A549 (cell line): Measurements from ENCODE around the gene NCAPD3. TPM values are rescaled to one million over a fixed set of nuclear protein-coding genes. Genes with fewer than 3 reads are reported as not detected.

Source experiments
- ATAC-seq, 2 experiments: fragments of 200-7000 bp in 1 of 2; fragments of >200 bp in 1 of 2; cut with Nextera tagmentation in 1 of 2; cut with Tn5 transposase in 1 of 2; 3 replicates each; pipeline versions ENCODE4 v1.8.0 to v1.9.1; 2018 to 2020; ENCODE audit warnings: mild to moderate bottlenecking in 1 of 2, moderate library complexity in 1 of 2
- CTCF ChIA-PET: fragments of 300-600 bp; sonication (Branson Sonifier 250); formaldehyde crosslinking; extraction: SDS; loops from one replicate; lab custom pipeline; 2021; ENCODE audit warnings: antibody characterized with exemption, inconsistent platforms; lab: Yijun Ruan, JAX
- POLR2A ChIA-PET: fragments of 350-600 bp; formaldehyde crosslinking; extraction: SDS; loops from one replicate; lab custom pipeline; 2021; ENCODE audit warnings: antibody characterized with exemption, inconsistent platforms; lab: Yijun Ruan, JAX
- DNase-seq, 2 experiments: peaks; one replicate each; pipeline versions ENCODE4 v3.0.0 to v3.0.0-alpha.2; 2011 to 2016; ENCODE audit warnings: low read depth in 1 of 2, low spot score in 1 of 2
- FAIRE-seq: peaks from 2 replicates; lab custom pipeline; 2011; peaks lifted over from hg19 to GRCh38; lab: Jason Lieb, UNC
- H3K27ac ChIP-seq, 2 experiments: fragments of >200 bp; sonication (Bioruptor Twin); formaldehyde crosslinking; 3 replicates each; pipeline ENCODE4 v1.5.1; 2016 to 2017
- H3K4me1 ChIP-seq: fragments of >200 bp; sonication (Bioruptor Twin); formaldehyde crosslinking; 3 replicates; pipeline ENCODE4 v1.6.1; 2016
- H3K4me2 ChIP-seq: fragments of >200 bp; sonication (Bioruptor Twin); formaldehyde crosslinking; 3 replicates; pipeline ENCODE4 v1.6.1; 2016
- H3K4me3 ChIP-seq: fragments of >200 bp; sonication (Bioruptor Twin); formaldehyde crosslinking; 3 replicates; pipeline ENCODE4 v1.5.1; 2016
- H3K9me3 ChIP-seq: fragments of >200 bp; sonication (Bioruptor Twin); formaldehyde crosslinking; 3 replicates; pipeline ENCODE4 v1.6.1; 2016
- BHLHE40 ChIP-seq: IDR thresholded peaks from 2 replicates; pipeline ENCODE4 v1.6.1; 2012; ENCODE audit warnings: low read depth, low read length, inconsistent platforms
- CBX2 ChIP-seq: fragments of 200-600 bp; sonication (generic); IDR thresholded peaks from 2 replicates; pipeline ENCODE4 v1.6.1; 2016; ENCODE audit warnings: low read depth, mild to moderate bottlenecking, borderline replicate concordance
- CHD2 ChIP-seq: fragments of 150-350 bp; IDR thresholded peaks from 2 replicates; pipeline ENCODE4 v1.6.1; 2014; ENCODE audit warnings: low read length; ENCODE audit not compliant: partially characterized antibody
- CHD4 ChIP-seq: fragments of 200-600 bp; sonication (generic); IDR thresholded peaks from 2 replicates; pipeline ENCODE4 v1.6.1; 2016; ENCODE audit warnings: antibody characterized with exemption, mild to moderate bottlenecking, borderline replicate concordance
- EHF ChIP-seq: fragments of 250-450 bp; sonication (Bioruptor Pico); IDR thresholded peaks from 2 replicates; pipeline ENCODE4 v1.5.0; 2020; ENCODE audit warnings: mild to moderate bottlenecking
- EHMT2 ChIP-seq: fragments of 200-600 bp; sonication (generic); IDR thresholded peaks from 2 replicates; pipeline ENCODE4 v1.6.1; 2016; ENCODE audit warnings: antibody characterized with exemption, low read depth, mild to moderate bottlenecking, moderate library complexity
- EP300 ChIP-seq, 2 experiments: fragments of >200 bp; sonication (Bioruptor Twin); formaldehyde crosslinking; IDR thresholded peaks; 2 replicates in 1 of 2; 3 replicates in 1 of 2; pipeline ENCODE4 v1.6.1; 2016 to 2017
- FOSL2 ChIP-seq, 2 experiments: fragments of 450-650 bp in 1 of 2; fragments of >200 bp in 1 of 2; sonication (Bioruptor Twin) in 1 of 2; formaldehyde crosslinking; IDR thresholded peaks; 2 replicates each; pipeline versions ENCODE4 v1.5.0 to v1.6.1; 2016 to 2020; ENCODE audit warnings: mild to moderate bottlenecking in 1 of 2, moderate library complexity in 1 of 2
- GATA3 ChIP-seq: IDR thresholded peaks from 2 replicates; pipeline ENCODE4 v1.6.1; 2012; ENCODE audit warnings: borderline replicate concordance
- HDAC2 ChIP-seq: fragments of 200-600 bp; sonication (generic); IDR thresholded peaks from 2 replicates; pipeline ENCODE4 v1.6.1; 2016
- HEYL ChIP-seq: fragments of 250-450 bp; sonication (Bioruptor Pico); IDR thresholded peaks from 2 replicates; pipeline ENCODE4 v1.8.0; 2021; ENCODE audit warnings: mild to moderate bottlenecking, moderate library complexity
- HMGXB4 ChIP-seq: fragments of 250-450 bp; sonication (Bioruptor Pico); IDR thresholded peaks from 2 replicates; pipeline ENCODE4 v1.5.0; 2021; ENCODE audit warnings: mild to moderate bottlenecking, moderate library complexity, borderline replicate concordance
- HOXA7 ChIP-seq: fragments of 250-450 bp; sonication (Bioruptor Pico); IDR thresholded peaks from 2 replicates; pipeline ENCODE4 v1.5.0; 2020; ENCODE audit warnings: mild to moderate bottlenecking, moderate library complexity
- HOXB13 ChIP-seq: fragments of 250-450 bp; sonication (Bioruptor Pico); IDR thresholded peaks from 2 replicates; pipeline ENCODE4 v1.5.0; 2020; ENCODE audit warnings: low read depth, mild to moderate bottlenecking, moderate library complexity
- HOXB5 ChIP-seq: fragments of 250-450 bp; sonication (Bioruptor Pico); IDR thresholded peaks from 2 replicates; pipeline ENCODE4 v1.5.0; 2020; ENCODE audit warnings: mild to moderate bottlenecking, moderate library complexity
- KDM5A ChIP-seq: fragments of 200-600 bp; sonication (generic); IDR thresholded peaks from 2 replicates; pipeline ENCODE4 v1.6.1; 2016; ENCODE audit warnings: antibody characterized with exemption, mild to moderate bottlenecking
- MAFK ChIP-seq: fragments of 450-650 bp; IDR thresholded peaks from 2 replicates; pipeline ENCODE4 v1.6.1; 2014; ENCODE audit not compliant: partially characterized antibody
- MYC ChIP-seq: IDR thresholded peaks from 2 replicates; pipeline ENCODE4 v1.6.1; 2012; ENCODE audit warnings: mild to moderate bottlenecking, inconsistent platforms, low read length, improper control_type of control experiment, borderline replicate concordance
- NFE2L2 ChIP-seq: fragments of 150-350 bp; conservative IDR thresholded peaks from 2 replicates; pipeline ENCODE4 v1.6.1; 2014; ENCODE audit warnings: low read length
- NR3C1 ChIP-seq: fragments of >200 bp; sonication (Bioruptor Twin); formaldehyde crosslinking; IDR thresholded peaks from 3 replicates; pipeline ENCODE4 v1.6.1; 2017
- POLR2A ChIP-seq: IDR thresholded peaks from 2 replicates; pipeline ENCODE4 v1.6.1; 2012; ENCODE audit warnings: mild to moderate bottlenecking, low read length
- RFX5 ChIP-seq: fragments of 450-650 bp; IDR thresholded peaks from 2 replicates; pipeline ENCODE4 v1.7.1; 2014; ENCODE audit warnings: antibody characterized with exemption, mild to moderate bottlenecking, moderate library complexity
- RNF2 ChIP-seq: fragments of 200-600 bp; sonication (generic); IDR thresholded peaks from 2 replicates; pipeline ENCODE4 v1.6.1; 2016; ENCODE audit warnings: low read depth, mild to moderate bottlenecking, antibody characterized with exemption, moderate library complexity, borderline replicate concordance
- SMC3 ChIP-seq: fragments of >200 bp; sonication (Bioruptor Twin); formaldehyde crosslinking; IDR thresholded peaks from 3 replicates; pipeline ENCODE4 v1.6.1; 2018; ENCODE audit warnings: inconsistent platforms
- ZC3H11A ChIP-seq: fragments of 450-650 bp; IDR thresholded peaks from 2 replicates; pipeline ENCODE4 v1.6.1; 2014; ENCODE audit warnings: antibody characterized with exemption, mild to moderate bottlenecking
- ZFP36 ChIP-seq: fragments of 450-650 bp; IDR thresholded peaks from 2 replicates; pipeline ENCODE4 v1.6.1; 2014; ENCODE audit warnings: borderline replicate concordance; ENCODE audit not compliant: partially characterized antibody
- ZNF302 ChIP-seq: fragments of 250-450 bp; sonication (Bioruptor Pico); IDR thresholded peaks from 2 replicates; pipeline ENCODE4 v1.9.0; 2021; ENCODE audit warnings: inconsistent platforms, mild to moderate bottlenecking, moderate library complexity
- WGBS: methylation state at CpG from one replicate; pipeline ENCODE4 v1.1.6; 2017; ENCODE audit errors: missing lambda C conversion rate; 5-methylcytosine and 5-hydroxymethylcytosine counted together
- polyA plus RNA-seq, 4 experiments: library from polyadenylated mRNA; depleted of rRNA in 3 of 4; stranded (reverse); fragments of >200 nt; fragmentation: RNase III in 1 of 4; extraction: RNeasy Plus Mini Kit Qiagen cat#74134 plus additional on column Dnase treatment in 1 of 4; gene quantifications; 2 replicates in 3 of 4; 3 replicates in 1 of 4; pipeline ENCODE4 v1.2.3, GENCODE V29; 2011 to 2017
- TF ChIP-seq, protein P1 (sequence below): IDR thresholded peaks from 2 replicates; pipeline ENCODE4 v1.6.1; 2012
- TF ChIP-seq, protein P2 (sequence below): fragments of >200 bp; sonication (Bioruptor Twin); formaldehyde crosslinking; IDR thresholded peaks from 2 replicates; pipeline ENCODE4 v1.6.1; 2016
- TF ChIP-seq, protein P3 (sequence below): IDR thresholded peaks from 2 replicates; pipeline ENCODE4 v1.6.1; 2012; ENCODE audit warnings: low read depth, borderline replicate concordance
- TF ChIP-seq, protein P4 (sequence below): fragments of 200-600 bp; sonication (generic); IDR thresholded peaks from 2 replicates; pipeline ENCODE4 v1.6.1; 2016; ENCODE audit warnings: antibody characterized with exemption, mild to moderate bottlenecking, moderate library complexity

The NCAPD3 gene
- polyA plus RNA-seq, 2 of the 4 experiments (the other 2 are of a cell fraction), result 26.6 to 36.0 TPM

DNA sequence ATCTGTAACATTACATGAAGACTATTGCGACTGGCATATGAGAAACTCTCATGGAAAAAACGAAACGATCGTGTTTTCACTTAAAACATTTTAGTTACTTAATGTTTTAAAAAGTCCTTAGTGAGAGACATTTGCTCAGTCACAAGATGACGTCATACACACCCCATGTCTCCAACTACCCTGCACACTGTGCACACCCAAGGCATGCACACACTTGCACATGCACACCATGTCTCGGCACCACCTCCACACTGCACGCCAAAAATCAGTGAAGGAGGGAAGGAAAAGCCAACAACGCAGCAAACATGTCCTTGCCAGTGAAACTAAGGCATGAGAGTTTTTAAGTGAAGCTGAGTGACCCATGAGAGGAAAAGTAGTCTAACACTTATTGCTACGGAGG is 18.0 kb downstream of the NCAPD3 start:
- TF ChIP-seq EHF (CRISPR knock-in tag) (no peak), HOXA7 (CRISPR knock-in tag) (no peak), ZFP36 (no peak), HOXB5 (CRISPR knock-in tag) (no peak), HMGXB4 (CRISPR knock-in tag) (no peak), MAFK (no peak), NR3C1 (no peak), CBX2 (no peak), CHD4 (no peak), KDM5A (no peak), RNF2 (no peak), GATA3 (no peak), ZC3H11A (no peak), MYC (no peak), EP300 (IDR thresholded peaks at IDR 0.05) (no peak), NFE2L2 (no peak), SMC3 (no peak)
- TF ChIP-seq, protein P1, sequence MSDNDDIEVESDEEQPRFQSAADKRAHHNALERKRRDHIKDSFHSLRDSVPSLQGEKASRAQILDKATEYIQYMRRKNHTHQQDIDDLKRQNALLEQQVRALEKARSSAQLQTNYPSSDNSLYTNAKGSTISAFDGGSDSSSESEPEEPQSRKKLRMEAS, result no peak
- TF ChIP-seq, protein P2, sequence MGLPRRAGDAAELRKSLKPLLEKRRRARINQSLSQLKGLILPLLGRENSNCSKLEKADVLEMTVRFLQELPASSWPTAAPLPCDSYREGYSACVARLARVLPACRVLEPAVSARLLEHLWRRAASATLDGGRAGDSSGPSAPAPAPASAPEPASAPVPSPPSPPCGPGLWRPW, result no peak
- TF ChIP-seq, protein P3, sequence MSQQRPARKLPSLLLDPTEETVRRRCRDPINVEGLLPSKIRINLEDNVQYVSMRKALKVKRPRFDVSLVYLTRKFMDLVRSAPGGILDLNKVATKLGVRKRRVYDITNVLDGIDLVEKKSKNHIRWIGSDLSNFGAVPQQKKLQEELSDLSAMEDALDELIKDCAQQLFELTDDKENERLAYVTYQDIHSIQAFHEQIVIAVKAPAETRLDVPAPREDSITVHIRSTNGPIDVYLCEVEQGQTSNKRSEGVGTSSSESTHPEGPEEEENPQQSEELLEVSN, result no peak
- no peaks in the 10 kb centered on the region for H3K9me3 ChIP-seq
- FAIRE-seq (no peak), ATAC-seq (no peak), DNase-seq (no peak)
- no peaks in the 10 kb centered on the region for H3K4me1 ChIP-seq
- POLR2A ChIA-PET, result interaction anchor here (1.2 kb wide), 1 partner anchor 19 kb away, joined by 5 read pairs; the partner anchor contains the start of gene VPS26B
- H3K4me2 ChIP-seq, result no peak overlapping the region
- WGBS, result 91% methylated on average over 9 of the region's 9 CpGs
- H3K4me3 ChIP-seq, result no peak overlapping the region
- CTCF ChIA-PET, result interaction anchor here (1.5 kb wide), 1 partner anchor 39 kb away, joined by 5 read pairs; no protein-coding TSS in a partner anchor
- H3K27ac ChIP-seq, result no peak overlapping the region

DNA sequence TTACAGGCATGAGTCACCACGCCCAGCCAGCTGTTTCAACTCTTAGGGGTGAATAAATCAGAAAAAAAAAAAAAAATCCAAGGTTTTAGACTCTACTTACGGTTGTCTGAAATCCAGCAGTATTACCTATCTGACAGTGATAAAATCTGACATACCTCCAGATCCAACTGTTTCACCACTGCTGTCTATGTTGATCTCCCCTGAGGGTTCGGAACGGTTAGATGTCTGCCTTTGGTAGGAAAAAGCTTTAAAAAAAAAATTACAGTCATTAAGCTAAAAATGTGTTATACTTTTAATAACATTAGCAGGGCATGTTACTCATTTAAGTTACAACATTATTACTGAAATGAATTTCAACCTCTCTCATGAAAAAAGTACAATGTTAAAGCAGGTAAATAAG is 21.1 kb downstream of the NCAPD3 start:
- no peaks in the 10 kb centered on the region for H3K9me3 ChIP-seq
- H3K4me1 ChIP-seq, result no peaks in the 10 kb centered on the region
- H3K4me3 ChIP-seq, result no peak overlapping the region
- 93% methylated on average over 4 of the region's 4 CpGs for WGBS
- DNase-seq (no peak), ATAC-seq (no peak), FAIRE-seq (no peak)
- H3K4me2 ChIP-seq, result no peak overlapping the region
- POLR2A ChIA-PET, result no interaction called here
- no peak overlapping the region for H3K27ac ChIP-seq
- CTCF ChIA-PET, result interaction anchor here (0.6 kb wide), 1 partner anchor 22 kb away, joined by 4 read pairs; no protein-coding TSS in a partner anchor
- TF ChIP-seq, protein P1, result no peak
- TF ChIP-seq FOSL2 (IDR thresholded peaks at IDR 0.05) (no peak), FOSL2 (CRISPR knock-in tag; IDR thresholded peaks at IDR 0.05) (no peak), HEYL (CRISPR knock-in tag) (no peak), BHLHE40 (no peak), CBX2 (no peak), EHMT2 (no peak), MYC (no peak), ZNF302 (CRISPR knock-in tag) (no peak), HOXB5 (CRISPR knock-in tag) (no peak), GATA3 (no peak), HOXB13 (CRISPR knock-in tag) (no peak), RFX5 (no peak), CHD2 (no peak), HDAC2 (no peak), POLR2A (no peak), HOXA7 (CRISPR knock-in tag) (no peak)
- TF ChIP-seq, protein P2, result no peak
- TF ChIP-seq, protein P4, sequence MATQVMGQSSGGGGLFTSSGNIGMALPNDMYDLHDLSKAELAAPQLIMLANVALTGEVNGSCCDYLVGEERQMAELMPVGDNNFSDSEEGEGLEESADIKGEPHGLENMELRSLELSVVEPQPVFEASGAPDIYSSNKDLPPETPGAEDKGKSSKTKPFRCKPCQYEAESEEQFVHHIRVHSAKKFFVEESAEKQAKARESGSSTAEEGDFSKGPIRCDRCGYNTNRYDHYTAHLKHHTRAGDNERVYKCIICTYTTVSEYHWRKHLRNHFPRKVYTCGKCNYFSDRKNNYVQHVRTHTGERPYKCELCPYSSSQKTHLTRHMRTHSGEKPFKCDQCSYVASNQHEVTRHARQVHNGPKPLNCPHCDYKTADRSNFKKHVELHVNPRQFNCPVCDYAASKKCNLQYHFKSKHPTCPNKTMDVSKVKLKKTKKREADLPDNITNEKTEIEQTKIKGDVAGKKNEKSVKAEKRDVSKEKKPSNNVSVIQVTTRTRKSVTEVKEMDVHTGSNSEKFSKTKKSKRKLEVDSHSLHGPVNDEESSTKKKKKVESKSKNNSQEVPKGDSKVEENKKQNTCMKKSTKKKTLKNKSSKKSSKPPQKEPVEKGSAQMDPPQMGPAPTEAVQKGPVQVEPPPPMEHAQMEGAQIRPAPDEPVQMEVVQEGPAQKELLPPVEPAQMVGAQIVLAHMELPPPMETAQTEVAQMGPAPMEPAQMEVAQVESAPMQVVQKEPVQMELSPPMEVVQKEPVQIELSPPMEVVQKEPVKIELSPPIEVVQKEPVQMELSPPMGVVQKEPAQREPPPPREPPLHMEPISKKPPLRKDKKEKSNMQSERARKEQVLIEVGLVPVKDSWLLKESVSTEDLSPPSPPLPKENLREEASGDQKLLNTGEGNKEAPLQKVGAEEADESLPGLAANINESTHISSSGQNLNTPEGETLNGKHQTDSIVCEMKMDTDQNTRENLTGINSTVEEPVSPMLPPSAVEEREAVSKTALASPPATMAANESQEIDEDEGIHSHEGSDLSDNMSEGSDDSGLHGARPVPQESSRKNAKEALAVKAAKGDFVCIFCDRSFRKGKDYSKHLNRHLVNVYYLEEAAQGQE, result no peak
